Omental fat pad (tissue), 4 donors: Measurements from ENCODE around the gene PCDHA8. TPM values are rescaled to one million over a fixed set of nuclear protein-coding genes. Genes with fewer than 3 reads are reported as not detected.
"Not testable (repeated sequence)": the region's sequence is repeated elsewhere in the genome, so short reads cannot be mapped to it uniquely, and the experiment has no call there.

Experiments used
- ATAC-seq: fragments of 150-250 bp; one replicate; pipeline ENCODE4 v1.9.1; 2016; ENCODE audit warnings: mild to moderate bottlenecking, moderate library complexity; ENCODE audit not compliant: low FRiP score
- DNase-seq: peaks from one replicate; pipeline ENCODE4 v3.0.0-alpha.2; 2019; ENCODE audit warnings: low spot score
- CTCF ChIP-seq, 3 donors: fragments of 450-650 bp; IDR thresholded peaks; one replicate each; pipeline ENCODE4 v1.5.1; 2016 to 2017; ENCODE audit warnings: antibody characterized with exemption in 3 of 3, mild to moderate bottlenecking in 3 of 3, moderate library complexity in 2 of 3
- total RNA-seq, 4 donors: library from RNA; depleted of rRNA; stranded (reverse); fragments of >200 nt; gene quantifications; one replicate each; pipeline ENCODE4 v1.1.0, GENCODE V29; 2016

Gene PCDHA8
- total RNA-seq, 4 donors from 2014 or later = 0.13 to 0.79 (median 0.35) TPM

- no peak for TF ChIP-seq CTCF (IDR thresholded peaks at IDR 0.05)
- ATAC-seq = no peak
These were observed 18.7 kb upstream of the PCDHA8 start for GRCh38 chr5:140822281-140822629.

GRCh38 chr5:140822969-140823368 lies 18.0 kb upstream of the PCDHA8 start:
- DNase-seq = not testable (repeated sequence)

More at GRCh38 chr5:140822281-140822629, 18.7 kb upstream of the PCDHA8 start:
- DNase-seq = no peak

GRCh38 chr5:140823475-140823874 lies 17.5 kb upstream of the PCDHA8 start:
- DNase-seq = no peak
- no peak for ATAC-seq
- no peak for TF ChIP-seq CTCF (IDR thresholded peaks at IDR 0.05)

More at GRCh38 chr5:140822969-140823368, 18.0 kb upstream of the PCDHA8 start:
- ATAC-seq = not testable (repeated sequence)

GRCh38 chr5:140827704-140828361 lies 13.2 kb upstream of the PCDHA8 start, which contains the start of gene PCDHA6:
PCDHA6 (plus strand) TSS chr5:140827960; CDS start chr5:140828092, 132 bp downstream.
- ATAC-seq (no peak), DNase-seq (no peak)
- no peak for TF ChIP-seq CTCF (IDR thresholded peaks at IDR 0.05)

GRCh38 chr5:140828362-140828737 lies 12.6 kb upstream of the PCDHA8 start:
- DNase-seq = no peak
- no peak for TF ChIP-seq CTCF (IDR thresholded peaks at IDR 0.05)
- ATAC-seq = no peak

GRCh38 chr5:140829511-140830501 lies 11.2 kb upstream of the PCDHA8 start:
- DNase-seq, ATAC-seq: not testable (repeated sequence)

GRCh38 chr5:140833993-140834392 lies 7.0 kb upstream of the PCDHA8 start, which contains the start of gene PCDHA7:
PCDHA7 (plus strand) TSS chr5:140834269; CDS start chr5:140834384, 115 bp downstream.
- no peak for ATAC-seq
- TF ChIP-seq CTCF (IDR thresholded peaks at IDR 0.05) = no peak
- DNase-seq = no peak

GRCh38 chr5:140834439-140835008 lies 6.5 kb upstream of the PCDHA8 start:
- ATAC-seq, DNase-seq: not testable (repeated sequence)
